Activated T-cell treated with anti-CD3 and anti-CD28 coated beads, Interleukin-2, amount 50 U/mL, for 1 hour (primary cell): ENCODE data around the gene CGB3.

ENCODE experiments used
- DNase-seq: peaks from one replicate; pipeline ENCODE4 v3.0.0-alpha.2; 2020

The CGB3 gene

DNA sequence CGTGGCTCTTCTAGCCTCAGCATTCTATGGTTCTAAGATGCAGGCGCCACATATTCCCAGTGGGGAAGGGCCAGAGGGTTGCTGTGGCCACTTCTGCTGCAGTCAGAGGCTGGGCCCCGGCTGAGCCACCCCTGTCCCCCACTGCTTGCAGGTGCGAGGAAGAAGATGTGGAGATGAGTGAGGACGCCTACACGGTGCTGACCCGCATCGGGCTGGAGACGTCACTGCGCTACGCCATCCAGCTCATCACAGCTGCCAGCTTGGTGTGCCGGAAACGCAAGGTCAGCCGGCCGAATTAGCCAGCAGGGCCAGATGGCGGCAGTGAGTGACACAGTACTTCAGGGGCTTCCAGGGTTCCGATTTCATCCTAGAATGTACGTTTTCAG, 9.3 kb downstream of the CGB3 start:
- no peak for DNase-seq

DNA sequence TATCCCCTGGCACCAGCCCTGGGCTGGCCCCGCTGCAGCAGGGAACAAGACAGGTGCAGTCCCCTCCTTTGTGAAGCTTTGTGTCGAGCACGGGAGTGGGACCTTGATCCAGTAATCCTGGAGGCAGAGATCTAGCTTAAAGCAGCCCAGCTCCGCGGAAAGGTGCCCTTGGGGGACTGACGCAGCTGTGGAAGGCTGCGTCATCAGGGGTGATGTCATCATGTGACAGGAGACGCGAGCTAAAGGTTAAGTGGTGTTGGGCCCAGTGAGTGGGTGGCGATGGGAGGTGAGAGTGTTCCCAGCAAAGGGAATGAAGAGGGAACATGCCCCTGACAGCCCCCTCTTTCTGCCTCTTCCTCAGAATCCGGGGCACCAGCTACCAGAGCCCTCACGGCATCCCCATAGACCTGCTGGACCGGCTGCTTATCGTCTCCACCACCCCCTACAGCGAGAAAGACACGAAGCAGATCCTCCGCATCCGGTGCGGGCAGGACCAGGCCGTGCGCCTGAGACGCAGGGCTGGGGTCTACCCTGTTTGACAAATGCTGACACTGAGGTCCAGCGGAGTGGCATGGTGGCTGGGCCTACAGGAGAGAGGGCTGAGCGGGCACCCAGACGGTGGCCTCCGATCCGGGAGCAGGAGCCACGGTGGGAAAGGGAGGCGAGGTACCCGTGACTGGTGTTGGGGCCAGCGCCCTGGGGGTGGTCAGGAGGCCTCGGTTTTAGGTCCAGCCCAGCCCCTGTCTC, 9.8 kb downstream of the CGB3 start:
- no peak for DNase-seq

DNA sequence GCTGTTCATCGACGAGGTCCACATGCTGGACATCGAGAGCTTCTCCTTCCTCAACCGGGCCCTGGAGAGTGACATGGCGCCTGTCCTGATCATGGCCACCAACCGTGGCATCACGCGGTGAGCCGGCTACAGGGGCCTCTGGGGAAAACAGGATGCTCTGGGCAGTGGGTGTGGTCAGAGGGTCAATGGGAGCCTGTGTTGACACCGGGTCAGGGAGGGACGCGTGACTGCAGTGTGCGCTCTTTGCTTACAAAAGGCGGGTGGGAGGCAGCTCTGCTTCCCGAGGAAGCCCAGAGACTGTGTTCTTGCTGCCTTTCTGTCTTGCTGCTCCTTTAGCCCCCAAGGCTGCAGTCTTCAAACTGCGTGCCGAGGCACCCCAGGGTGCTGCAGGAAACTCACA, 12.9 kb downstream of the CGB3 start:
- no peak for DNase-seq

DNA sequence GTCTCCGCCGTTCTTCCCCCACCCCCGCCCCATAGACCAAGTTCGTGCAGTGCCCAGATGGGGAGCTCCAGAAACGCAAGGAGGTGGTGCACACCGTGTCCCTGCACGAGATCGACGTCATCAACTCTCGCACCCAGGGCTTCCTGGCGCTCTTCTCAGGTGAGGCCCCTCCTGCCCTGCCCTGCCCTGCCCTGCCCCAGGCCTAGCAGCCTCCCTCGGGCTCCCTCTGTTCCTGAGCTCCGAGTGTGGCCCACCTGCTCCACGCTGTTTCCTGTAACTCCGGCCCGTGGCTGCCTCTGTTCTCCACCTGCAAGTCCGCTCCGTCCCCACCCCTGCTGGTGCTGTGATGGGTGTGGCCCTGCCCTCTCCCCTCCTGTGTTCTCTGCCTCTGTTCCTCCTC, 13.7 kb downstream of the CGB3 start:
- DNase-seq = no peak

DNA sequence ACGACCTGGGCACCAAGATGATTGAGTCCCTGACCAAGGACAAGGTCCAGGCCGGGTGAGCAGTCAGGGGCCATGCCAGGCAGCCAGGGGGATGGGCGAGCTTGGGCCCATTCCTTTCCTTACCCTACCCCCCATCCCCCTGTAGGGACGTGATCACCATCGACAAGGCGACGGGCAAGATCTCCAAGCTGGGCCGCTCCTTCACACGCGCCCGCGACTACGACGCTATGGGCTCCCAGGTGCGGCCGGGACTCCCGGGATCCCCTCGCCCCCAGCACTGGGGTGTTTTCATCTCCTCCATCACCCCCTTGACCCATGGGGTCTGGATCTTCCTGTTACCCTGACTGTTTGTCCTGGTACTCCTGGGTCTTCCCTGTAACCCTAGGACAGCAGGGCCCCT, 14.3 kb downstream of the CGB3 start:
- no peak for DNase-seq

DNA sequence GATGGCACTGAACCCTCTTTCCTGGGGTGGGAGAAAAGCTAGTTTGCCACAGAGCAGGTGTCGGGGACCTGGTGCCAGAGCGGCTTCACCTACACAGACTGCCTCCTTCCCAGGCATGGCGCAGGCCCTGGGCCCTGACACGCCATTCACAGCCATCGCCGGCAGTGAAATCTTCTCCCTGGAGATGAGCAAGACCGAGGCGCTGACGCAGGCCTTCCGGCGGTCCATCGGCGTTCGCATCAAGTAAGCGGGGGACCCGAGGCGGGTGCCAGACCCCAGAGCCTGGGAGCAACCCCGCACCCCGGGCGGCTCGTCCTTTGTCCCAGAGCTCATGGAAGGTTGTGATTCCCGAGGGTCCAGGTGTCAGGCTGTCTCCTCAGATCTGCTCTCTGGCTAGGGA, 17.2 kb downstream of the CGB3 start:
- no peak for DNase-seq

DNA sequence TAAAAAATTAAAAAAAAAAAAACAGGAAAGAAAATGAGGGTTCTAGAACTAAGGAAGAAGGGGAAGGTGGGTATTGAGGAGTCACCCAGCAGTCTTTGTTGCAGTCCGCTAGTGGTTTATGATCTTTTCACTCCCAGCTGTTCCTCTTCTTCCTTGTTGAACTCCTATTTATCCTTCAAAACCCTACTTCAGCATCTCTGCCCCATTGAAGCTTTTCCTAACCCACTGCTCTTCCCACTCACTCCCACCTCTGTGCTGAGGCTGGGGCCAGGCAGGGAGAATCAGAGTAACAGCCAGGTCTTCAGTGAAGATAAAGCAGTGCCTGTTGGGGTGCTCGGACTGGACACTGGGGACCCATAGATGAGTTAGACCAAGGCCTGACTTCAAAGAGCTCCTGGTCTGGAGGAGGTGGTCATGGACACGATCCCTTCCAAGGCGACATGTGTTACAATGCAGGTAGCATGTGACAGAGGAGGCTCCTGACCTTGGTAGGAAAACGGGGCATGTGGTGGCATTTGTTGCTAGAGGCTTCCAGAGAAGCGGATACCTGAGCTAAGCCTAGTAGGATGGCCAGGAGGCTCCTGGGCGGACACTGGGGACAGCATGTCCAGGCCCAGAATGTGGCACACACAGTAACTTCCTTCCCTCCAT, 19.0 kb downstream of the CGB3 start:
- no peak for DNase-seq

DNA sequence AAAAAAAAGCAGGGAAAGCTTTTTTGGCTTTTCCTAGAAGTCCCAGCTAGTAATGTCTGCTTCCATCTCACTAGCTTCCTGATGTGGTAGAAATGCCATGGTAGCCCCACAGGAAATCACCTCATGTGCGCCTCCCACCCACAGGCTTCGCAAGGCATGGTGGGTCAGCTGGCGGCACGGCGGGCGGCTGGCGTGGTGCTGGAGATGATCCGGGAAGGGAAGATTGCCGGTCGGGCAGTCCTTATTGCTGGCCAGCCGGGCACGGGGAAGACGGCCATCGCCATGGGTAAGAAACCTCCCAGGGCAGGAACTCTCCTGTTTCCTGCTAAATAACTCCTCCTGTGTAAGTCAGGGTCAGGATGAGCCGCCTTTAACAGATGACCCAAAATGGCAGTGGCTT, 20.0 kb downstream of the CGB3 start:
- no peak for DNase-seq

DNA sequence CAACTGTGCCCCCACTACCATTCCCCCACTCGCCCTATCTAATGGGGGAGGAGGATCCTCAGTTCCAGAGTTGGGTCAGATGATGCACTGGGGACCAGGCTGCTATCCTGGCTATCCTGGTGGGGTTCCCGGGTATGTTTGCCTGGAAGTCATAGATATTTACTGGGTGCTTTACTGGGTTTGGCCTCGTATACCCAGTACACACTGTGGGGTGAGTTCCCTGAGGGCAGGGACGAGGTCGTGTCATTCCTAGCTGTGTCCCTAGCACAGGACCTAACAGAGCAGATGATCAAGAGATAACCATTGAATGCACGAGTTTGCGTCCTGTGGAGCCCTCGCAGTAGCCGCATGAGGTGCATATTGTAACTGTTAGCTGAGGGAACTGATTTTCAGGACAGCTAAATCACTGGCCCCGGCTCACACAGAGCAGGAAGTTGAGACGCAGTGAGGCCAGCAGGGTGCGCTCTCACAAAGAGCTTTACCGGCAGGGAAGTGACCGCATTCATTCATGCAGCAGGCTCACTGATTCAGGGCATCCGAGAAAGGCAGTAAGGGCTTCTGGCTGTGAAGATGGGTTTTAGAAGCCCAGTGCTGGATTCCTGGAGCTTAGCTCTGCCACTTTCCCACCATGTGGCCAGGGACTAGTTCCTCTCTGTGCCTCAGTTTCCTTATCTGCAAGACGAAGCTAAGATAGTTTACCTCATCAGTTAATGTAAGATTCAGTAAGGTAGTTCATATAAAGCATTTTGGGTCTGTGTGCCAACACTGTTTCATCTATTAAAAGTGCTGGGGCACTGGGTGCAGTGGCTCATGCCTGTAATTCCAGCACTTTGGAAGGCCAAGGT, 24.4 kb downstream of the CGB3 start:
- DNase-seq = peak; percentile 76

DNA sequence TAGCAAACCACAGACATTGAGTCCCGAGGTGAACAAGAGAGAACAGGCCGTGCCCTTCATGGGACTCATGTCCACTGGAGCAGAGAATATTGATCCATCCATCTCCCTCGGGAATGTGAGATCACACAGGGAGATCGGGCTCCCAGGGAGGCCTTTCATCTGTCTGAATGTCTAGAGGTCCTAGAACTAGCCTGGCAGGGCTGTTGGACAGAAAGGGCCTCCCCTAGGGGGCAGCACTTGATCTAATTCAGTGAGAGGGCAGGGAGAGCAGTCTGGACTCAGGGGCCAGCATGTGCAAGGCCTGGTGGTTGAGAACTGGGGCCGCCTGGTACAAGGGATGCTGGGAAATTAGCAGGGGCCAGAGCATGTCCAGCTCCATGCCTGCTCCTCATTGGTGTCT, 26.2 kb downstream of the CGB3 start:
- DNase-seq = no peak

DNA sequence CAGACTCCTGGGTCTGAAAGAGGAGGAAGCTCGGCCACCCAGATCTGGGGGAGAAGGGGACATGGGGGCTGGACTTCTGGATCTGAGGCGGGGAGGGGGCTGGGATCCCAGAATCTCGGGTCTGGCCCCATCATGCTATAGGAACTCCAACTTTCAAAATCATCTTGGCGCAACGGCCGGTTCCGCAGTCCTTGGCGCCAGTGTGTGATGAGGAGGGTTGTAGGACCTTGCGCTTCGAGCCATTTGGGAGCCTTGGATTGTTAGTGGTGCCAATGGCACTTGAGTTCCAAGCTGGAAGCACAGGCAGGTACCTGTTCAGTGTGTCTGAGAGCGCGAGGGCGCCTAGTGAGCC, 30.1 kb downstream of the CGB3 start:
- no peak for DNase-seq

DNA sequence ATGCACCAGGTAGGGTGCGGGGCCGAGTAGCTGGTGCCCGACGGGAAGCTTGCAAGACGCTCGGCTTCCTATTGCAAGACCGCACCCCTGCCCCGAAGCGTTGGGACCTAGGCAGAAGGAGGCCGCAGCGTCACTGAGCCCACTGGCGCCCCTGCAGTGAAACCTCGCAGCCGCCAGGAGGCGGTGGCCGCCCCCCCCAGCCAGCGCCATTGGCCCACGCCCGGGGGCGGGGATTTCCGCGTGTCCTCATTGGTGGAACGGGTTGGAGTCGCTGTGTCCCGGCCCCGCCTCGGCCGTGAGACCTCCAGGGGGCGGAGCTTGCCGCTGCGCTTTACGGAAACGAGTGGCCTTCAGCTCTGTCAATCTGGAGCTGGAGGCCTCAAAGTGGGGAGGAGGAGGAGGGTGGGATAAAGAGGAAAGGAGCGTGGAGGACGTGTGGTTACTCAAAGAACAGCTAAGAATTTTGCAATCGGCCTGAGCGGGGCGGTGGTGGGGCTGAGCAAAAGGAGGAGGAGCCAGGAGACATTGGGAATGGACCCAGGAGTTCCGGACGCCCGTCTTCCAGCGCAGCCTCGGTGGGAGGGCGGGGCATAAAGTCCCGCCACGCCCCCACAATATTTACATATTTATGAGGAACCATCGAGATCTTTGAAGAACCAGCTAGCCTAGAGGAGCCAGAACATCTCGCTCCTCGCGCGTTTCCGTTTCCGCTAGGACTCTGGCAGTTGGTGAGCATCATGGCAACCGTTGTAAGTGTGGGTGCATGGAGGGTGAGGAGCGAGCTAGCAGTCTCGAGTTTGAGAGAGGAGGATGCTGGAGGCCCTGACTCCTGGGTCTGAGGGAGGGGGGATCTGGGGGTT, 30.7 kb downstream of the CGB3 start, which contains the start of the genes GYS1 and RUVBL2:
TSS of gene GYS1 (minus strand) at position 135 of the 860 bp plus-strand sequence. CDS start 197 bp downstream, outside the sequence.
TSS of gene RUVBL2 (plus strand) at position 713 of the 860 bp plus-strand sequence. CDS start at position 738, 25 bp downstream.
- DNase-seq = peak; percentile 98

DNA sequence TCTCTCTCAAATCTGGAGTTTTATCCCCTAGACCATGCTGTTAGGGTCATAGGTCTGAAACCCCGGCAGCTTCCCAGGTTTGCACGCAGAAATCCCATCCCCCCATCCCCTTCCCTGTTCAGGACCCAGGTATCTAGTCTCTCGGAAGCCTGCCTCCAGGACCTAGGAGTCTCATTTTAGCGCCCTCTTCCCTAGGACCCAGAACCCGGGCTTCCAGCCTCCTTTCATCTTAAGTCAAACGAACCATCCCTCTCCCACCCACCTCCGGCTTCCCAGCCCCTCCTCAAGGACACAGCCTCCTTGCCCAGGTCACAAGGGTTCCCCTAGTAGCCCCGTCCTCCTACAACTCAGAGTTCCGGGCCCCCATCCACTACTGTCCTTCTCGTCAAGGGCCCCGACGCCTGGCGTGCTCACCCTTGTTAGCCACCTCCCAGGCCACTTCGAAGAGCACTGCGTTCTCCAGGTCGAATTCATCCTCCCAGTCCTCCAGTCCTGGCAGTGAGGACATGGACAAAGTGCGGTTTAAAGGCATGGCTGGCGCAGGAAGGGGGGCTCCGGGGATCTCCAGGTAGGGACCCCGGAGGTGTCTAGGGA, 31.5 kb downstream of the CGB3 start:
- DNase-seq = no peak

DNA sequence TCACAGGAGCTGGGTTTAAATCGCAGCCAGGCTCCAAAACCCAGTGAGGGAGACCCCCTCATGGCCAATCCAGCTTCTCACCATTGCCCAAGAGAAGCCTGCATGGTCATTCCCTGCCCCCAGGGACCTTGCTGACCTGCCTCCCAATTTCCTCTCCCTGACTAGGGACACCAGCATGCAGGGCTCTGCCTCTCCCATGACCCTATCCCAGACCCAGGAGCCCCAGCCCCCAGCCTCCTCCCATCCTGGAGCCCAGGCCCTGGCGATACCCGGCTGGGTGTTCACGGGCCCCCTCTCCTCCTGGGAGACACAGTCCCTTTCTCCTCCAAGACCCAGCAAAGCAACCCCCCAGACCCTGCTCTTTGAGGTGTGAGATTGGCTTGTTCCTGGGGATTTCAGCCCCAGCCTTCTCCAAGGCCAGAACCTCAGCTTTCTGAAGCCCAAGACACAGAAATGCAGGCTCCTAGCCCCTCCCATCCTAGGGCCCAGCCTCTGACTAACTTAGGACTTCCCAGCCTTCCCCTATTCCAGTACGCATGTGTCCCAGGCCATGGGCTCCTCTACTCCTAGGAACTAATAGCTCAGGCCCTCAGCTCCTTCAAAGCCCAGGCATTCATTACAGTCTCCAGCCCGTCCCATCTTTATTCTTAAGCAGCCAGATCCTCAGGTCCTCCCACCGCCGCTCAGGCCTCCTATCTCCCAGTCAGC, 32.1 kb downstream of the CGB3 start:
- no peak for DNase-seq

DNA sequence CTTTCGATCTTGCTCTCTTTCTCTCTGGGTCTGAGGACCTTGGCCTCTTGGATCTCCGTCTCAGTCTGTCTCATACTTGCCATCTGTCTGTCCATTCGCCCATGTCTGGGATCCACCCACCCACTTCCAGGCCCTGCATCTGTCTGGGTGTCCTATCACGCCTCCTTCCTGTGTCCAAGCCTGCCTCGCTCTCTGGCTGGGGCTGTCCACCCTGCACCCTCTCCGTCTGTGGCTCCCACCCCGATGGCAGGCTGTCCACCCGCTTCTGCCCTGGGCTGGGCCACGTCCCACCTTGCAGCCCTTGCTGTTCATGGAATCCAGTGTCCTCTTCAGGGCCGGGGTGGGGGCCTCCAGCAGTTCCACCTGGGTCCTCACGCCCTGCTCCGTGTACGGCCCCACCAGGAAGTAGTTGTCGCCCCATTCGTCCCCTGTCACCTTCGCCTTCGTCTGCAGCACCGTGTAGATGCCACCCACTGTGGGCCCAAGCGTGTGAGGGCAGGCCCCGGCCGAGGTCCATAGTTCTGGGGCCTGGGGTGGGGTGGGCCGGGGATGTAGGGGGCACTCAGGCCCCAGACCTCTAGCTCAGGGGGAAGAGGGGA, 33.0 kb downstream of the CGB3 start:
- no peak for DNase-seq

DNA sequence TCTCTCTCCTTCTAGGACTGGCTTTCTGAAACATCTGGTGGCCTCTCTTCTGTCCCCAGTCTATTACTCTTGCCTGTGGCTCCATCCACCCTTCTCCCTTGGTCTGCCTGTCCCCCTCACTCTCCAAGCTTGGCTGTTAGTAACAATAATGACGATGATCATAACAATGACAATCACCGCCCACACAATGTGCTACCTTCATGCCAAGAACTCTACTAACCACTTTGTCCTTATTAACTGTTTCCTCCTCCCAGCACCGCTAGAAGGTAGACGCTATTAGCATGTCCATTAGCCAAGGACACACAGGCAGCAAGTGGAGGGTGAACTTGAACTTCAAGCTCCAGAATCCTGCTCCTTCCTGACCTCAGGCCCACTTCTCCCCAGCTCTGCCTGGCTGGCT, 33.7 kb downstream of the CGB3 start:
- no peak for DNase-seq

DNA sequence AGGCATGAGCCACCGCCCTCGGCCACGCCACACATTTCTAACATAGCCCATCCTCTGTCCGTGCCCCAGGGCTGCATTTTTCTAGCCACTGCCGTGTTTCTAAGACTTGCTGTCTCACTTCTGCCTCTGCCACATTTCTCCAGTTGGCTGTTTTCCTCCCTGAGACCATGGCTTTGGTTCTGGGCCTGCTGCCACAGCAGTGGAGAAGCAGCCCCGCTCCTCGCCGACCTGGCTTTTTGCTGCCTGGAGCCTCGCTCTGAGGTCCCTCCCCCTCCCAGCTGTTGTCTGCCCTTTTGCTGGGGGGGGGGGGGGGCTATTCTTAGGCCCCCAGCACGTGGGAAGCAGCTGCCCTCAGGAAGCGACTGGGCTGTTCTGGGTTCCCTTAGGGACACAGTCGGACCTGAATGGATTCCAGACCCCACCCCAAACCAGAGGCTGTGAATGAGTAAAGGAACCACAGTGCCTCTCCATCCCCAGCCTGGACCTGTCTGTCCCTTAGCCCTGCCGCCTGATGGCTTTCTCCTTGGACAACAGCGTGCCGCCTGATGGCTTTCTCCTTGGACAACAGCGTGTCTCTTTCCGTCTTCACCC, 34.3 kb downstream of the CGB3 start:
- DNase-seq = no peak

DNA sequence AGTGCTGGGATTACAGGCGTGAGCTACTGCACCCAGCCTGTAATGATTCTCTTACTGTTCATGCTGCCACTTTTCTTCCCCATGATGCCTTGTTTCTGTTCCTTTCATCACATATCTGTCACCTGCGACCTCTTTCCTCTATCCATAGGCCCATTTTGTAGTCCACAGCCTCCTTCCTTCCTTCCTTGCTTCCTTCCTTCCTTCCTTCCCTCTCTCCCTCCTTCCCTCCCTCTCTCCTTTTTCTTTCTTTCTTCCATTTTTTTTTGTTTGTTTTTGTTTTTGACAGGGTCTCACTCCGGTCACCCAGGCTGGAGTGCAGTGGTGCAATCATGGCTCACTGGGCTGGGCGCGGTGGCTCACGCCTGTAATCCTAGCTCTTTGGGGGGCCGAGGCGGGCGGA, 35.3 kb downstream of the CGB3 start:
- DNase-seq = no peak

DNA sequence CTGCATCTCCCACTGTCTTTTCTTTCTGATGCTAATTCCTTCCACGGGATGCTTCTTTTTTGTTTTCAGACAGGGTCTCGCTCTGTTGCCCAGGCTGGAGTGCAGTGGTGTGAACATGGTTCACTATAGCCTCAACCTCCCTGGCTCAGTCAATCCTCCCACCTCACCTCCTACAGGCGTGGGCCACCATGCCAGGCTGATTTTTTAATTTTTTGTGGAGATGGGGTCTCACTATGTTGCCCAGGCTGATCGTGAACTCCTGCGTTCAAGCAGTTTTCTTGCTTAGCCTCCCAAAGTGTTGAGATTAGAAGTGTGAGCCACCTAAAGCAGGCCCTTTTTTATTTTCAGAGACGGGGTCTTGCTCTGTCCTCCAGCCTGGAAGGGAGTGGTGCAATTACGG, 35.8 kb downstream of the CGB3 start:
- no peak for DNase-seq

DNA sequence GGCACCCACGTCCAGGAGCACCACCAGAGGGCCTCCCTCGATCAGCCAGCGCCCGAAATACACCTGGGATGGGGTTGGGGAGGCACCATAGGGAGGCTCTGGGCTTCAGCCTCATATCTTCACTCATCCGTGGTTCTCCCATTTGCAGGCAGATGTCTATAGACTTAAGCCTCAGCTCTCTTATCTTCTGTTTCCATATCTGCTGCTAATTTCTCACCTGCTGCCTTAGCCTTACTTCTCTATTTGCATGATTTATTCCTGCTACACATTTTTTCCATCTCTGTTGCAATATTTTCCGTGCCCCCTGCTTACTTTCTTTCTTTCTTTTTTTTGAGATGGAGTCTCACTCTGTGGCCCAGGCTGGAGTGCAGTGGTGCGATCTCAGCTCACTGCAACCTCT, 36.8 kb downstream of the CGB3 start:
- DNase-seq = no peak

DNA sequence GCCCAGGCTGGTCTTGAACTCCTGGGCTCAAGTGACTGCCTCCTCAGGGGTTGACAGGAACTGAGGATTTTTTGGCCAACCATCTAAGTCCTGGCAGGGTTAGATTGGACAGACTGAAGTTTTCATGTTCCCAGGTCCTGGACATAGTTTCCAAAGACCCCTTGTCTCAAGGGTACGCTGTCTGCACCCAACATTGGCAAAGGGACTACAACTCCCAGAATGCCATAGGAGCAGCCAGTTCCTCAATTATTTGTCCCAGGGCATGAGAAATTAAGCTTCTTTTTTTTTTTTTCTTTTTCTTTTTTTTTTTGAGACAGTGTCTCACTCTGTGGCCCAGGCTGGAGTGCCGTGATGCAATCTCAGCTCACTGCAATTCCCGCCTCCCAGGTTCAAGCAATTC, 37.9 kb downstream of the CGB3 start:
- DNase-seq = no peak
